Esophagus mucosa (tissue), 1 donor: ENCODE results near the gene MTF2. TPM values are rescaled to one million over a fixed set of nuclear protein-coding genes. Genes with fewer than 3 reads are reported as not detected.
"Not testable (repeated sequence)": the region's sequence is repeated elsewhere in the genome, so short reads cannot be mapped to it uniquely, and the experiment has no call there.

ENCODE experiments used
- ATAC-seq: fragments of 200-7000 bp; cut with Tn5 transposase; one replicate; pipeline ENCODE4 v1.9.1; 2020
- total RNA-seq: library from RNA; stranded (reverse); gene quantifications from one replicate; pipeline ENCODE4 v1.2.4, GENCODE V29; 2023
- donor health status: DM: yes; HTN: yes; CAD: no.

MTF2 gene
- 10.2 TPM for total RNA-seq

- peak; percentile 96 for ATAC-seq
These were observed at the start of gene MTF2 for GRCh38 chr1:93078986-93079654. Gene MTF2 (plus strand): TSS chr1:93079283. CDS start chr1:93079527, 244 bp downstream.

GRCh38 chr1:93029317-93029716 lies 49.8 kb upstream of the MTF2 start:
- ATAC-seq = no peak

GRCh38 chr1:93030191-93030590 lies 48.9 kb upstream of the MTF2 start:
- ATAC-seq = not testable (repeated sequence)

- ATAC-seq = no peak
These were observed 47.4 kb upstream of the MTF2 start for GRCh38 chr1:93031711-93032110.

GRCh38 chr1:93033029-93033428 lies 46.1 kb upstream of the MTF2 start:
- ATAC-seq = no peak

DNA sequence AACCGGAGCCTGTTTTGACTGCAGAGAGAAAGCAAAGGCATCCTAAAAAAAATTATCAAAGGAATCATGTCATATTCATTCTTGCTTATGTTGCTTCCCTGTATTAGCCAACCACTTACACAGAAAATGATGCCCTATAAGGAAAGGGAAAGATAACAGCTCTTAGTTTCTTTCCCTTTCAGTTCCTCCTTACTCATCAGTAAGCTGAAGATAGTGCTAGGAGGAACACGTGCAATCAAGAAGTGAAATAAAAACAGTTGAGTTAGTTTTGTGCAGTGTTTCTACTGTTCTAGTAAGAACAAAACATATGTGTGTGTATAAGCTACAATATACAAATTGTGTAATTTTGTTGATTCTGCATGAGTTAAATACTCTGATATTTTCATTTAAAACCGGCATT lies 45.3 kb upstream of the MTF2 start:
- no peak for ATAC-seq

DNA sequence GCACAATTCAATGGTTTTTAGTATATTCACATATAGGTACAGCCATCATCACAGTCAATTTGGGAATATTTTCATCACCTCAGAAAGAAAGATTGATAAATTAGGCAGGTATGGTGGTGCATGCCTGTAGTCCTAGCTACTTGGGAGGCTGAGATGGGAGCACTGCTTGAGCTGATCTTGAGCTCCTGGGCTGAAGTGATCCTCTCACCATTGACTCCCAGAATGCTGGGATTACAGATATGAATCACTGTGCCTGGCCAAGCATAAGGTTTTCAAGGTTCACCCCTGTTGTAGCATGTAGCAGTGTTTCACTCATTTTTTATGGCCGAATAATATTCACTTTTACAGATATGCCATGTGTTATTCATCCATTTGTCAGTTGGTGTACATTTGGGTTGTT lies 44.7 kb upstream of the MTF2 start:
- no peak for ATAC-seq

DNA sequence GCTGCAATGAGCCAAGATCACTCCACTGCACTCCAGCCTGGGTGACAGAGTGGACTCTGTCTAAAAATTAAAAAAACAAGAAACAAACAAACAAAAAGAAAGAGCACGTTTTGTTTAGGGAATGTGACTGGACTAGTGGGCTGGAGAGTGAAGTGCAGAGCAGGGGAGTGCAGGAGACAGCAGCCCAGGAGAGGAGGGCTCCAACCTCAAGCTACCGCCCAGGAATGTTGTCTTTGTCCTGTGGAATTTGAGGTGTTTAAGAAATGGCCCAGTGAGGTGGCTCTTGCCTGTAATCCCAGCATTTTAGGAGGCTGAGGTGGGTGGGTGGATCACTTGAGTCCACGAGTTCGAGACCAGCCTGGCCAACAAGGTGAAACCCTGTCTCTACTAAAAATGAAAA lies 42.4 kb upstream of the MTF2 start:
- ATAC-seq = no peak

DNA sequence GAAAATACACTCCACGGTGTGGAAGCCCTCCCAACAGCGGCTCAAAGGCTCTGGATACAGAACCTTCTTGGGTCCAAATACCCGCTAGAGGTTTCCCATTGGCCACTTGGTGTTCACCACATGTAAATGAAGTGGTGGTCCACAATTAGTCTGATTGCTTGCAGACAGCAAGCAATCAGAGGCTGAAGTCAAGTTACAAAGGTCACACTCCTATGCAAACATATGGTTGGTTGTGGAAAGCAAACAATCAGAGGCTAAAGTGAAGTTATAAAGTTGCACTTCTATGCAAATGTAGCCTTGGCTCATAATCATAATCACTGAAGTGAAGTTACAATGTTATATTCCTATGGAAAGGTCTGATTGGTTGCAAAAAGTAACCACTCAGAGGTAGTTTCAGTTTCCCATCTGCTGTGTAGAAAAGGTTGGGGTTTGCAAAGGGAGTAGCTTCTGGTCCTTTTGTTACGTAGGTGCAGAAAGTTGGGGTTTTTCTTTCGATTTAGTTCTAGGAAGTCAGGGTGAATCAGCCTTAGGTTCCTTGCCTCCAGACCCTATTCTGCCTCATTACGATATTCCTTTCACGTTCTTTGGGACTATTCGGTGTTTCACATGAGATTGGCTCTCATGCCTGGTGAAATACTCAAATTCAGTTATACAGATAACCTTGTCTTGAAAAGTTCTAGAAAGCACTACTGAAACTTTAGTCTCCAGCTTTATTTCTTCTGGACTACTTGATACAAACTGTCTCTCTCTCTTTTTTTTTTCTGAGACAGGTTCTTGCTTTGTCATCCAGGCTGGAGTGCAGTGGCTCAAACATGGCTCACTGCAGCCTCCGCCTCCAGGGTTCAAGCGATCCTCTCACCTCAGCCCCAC lies 36.7 kb upstream of the MTF2 start:
- ATAC-seq = peak; percentile 55

GRCh38 chr1:93043057-93043557 lies 36.0 kb upstream of the MTF2 start:
- no peak for ATAC-seq

DNA sequence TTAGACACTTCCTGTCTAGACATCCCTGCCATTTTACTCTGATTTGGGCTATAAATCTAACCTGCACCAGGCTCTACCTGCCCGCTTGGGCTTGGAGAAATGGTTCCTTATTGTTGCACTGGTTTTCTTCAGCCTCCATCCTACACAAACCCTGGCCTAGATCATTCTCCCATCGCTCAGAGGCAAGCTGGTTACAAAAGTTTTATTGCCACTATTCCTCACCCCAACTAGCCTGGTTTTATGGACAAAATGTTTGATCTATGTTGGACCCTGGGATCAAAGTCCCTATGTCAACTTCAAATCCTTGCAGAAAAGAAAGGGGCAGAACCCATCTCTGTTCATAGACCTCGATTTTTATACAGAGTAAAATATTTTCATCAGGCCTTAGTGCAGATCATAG lies 31.5 kb upstream of the MTF2 start:
- ATAC-seq = no peak

DNA sequence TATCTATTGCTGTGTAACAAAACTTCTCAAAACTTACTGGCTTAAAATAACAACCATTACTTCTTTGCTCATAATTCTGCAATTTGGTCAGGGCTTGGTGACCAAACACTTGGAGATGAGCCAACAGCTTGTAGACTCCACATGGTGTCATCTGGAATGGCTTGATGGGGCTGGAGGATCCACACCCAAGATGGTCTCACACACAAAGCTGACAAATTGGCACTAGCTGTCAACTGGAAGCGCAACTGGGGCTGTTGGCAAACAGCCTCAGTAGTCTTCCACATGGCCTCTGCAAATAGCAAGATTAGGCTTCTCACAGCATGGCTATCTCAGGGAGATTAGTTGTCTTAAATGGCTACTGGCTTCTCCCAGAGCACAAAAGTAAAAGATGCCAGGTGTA lies 27.1 kb upstream of the MTF2 start:
- no peak for ATAC-seq

- no peak for ATAC-seq
These were observed 22.9 kb upstream of the MTF2 start for GRCh38 chr1:93056214-93056613.

GRCh38 chr1:93056649-93057048 lies 22.4 kb upstream of the MTF2 start:
- no peak for ATAC-seq

- ATAC-seq = peak; percentile 73
These were observed 16.9 kb upstream of the MTF2 start for GRCh38 chr1:93061895-93062792.

DNA sequence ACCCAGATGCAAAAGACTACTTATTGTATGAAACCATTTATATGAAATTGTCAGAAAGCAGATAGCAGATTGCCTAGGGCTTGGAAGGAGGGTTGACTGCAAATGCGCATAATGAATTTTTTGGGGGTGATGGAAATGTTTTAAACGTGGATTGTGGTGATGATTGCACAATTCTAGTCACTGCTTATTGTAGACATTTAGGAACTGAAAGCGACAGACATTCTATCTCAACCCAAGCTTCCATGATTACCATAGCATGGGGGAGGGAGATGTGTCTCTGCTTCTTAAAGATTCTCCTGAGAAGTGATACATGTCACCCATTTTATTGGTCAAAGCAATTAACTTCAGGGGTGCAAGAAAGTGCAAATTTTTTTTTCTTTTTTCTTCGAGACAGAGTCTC lies 2.8 kb upstream of the MTF2 start:
- no peak for ATAC-seq

DNA sequence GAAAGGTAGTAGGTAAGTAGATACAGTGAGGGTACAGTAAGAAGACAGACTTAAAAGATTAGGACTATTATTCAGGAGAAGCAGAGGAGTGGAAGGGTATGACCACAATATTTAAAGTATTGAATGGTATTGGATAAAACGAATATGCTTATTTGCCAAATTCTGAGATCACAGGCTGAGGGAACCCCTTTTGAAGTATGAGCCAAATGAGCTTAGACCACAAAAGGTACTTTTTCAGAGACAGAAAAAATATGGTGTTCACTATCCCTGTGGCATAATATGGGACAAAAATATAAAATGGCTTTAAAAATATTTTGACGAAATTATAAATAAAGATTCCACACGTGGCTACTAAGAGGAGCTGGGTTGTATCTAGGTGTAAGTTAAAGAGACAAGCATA lies 880 bp upstream of the MTF2 start:
- no peak for ATAC-seq

GRCh38 chr1:93078638-93078985 lies 471 bp upstream of the MTF2 start:
- ATAC-seq = no peak

DNA sequence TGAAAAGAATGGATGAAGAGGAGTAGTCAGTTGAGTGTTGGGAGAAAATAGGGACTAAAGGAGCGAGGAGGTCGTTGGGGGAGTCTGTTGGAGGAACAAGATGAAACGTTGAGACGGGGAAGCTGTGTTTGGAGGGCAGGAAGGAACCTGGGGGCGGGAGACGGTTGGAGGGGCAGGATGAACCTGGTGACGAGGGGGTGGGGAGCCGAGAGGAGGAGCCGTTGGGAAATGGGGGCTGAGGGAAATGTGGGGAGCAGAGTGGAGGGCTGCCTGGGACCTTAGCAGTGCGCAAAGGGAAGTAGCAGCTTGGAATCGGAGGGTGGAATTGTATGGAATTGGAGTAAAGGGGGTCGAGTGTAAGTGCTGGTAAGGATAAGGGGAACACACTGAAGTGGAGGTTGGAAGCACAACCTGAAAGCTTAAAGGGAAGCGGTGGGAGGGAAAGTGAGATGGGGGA lies 630 bp downstream of the MTF2 start:
- peak; percentile 4 for ATAC-seq

DNA sequence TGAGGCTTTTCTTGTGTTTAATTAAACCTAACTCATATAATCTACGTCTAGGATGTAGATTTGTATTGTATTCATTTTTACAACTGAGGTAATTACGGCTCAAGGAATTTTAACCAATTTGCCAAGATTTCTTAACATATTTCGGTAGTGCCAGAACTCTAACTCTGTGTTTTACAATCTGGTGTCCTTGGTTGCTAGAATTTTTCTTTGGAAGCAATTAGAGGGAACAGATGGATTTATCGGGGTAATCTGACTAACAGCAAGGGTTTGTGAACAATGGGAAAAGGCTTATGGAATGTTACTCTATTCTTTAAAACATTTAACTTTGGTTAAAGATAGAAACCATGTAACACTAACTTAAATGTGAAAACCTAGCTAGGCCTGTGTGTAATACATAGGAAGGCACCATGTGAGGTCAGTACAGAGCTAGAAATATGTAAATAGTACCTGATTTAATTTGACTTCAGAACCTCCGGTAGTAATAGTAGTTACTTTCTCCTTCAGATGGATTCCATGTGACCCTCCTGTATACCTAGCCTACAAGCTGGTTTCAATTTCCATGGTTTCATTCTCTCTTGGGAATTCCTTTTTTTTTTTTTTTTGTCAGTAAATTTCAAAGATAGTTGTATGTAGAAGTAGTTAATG lies 1.2 kb downstream of the MTF2 start:
- ATAC-seq = peak; percentile 71

GRCh38 chr1:93081716-93082115 lies 2.6 kb downstream of the MTF2 start:
- ATAC-seq = no peak

DNA sequence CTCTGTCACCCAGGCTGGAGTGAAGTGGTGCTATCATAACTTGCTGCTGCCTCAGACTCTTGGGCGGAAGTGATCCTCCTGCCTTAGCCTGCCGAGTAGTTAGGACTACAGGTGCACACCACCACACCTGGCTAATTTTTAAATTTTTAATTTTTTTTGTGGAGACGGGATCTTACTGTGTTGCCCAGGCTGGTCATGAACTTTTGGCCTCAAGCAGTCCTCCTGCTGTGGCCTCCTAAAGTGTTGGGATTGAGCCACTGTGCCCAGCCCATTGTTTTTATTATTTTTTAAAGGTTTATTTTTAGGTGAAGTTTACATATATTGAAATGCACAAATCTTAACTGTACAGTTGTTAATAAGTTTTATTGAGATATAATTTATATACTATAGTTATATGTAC lies 3.2 kb downstream of the MTF2 start:
- ATAC-seq = no peak
